ENCODE results near the gene LRRC47.
"Not testable (repeated sequence)": the region's sequence is repeated elsewhere in the genome, so short reads cannot be mapped to it uniquely, and the experiment has no call there.

The LRRC47 gene

DNA sequence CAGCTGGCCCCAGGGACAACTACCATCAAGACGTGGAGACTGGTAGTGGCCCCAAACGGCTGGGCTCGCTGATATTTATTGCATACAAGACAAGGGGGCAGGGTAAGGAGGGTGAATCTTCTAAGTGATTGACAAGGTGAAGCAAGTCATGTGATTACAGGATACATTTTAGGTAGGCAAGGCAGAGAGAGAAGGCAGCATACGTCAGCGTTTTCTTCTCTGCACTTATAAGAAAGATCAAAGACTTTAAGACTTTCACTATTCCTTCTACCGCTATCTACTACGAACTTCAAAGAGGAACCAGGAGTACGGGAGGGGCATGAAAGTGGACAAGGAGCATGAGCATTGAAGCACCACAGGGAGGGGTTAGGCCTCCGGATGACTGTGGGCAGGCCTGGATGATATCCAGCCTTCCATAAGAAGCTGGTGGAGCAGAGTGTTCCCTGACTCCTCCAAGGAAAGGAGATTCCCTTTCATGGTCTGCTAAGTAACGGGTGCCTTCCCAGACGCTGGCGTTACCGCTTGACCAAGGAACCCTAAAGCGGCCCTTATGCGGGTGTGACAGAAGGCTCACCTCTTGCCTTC lies 47.9 kb downstream of the LRRC47 start:
- not testable (repeated sequence) for FAIRE-seq

DNA sequence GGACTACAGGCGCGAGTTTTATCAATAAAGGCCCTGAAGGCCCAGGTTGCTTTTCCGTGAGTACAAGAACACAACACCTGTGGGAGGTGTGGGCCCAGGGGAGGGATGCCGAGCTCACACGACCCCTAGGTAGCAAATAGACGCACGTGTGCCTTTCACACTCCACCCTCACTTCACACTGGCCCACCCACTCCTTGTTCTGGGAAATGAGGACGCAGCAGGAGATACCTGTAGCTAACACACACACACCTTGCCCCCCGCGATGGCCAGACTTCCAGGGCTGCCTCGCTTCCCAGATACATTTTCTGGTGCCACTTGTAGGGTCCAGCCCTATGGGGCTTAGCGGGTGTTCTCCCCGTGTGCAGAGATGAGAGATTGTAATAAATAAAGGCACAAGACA lies 48.4 kb downstream of the LRRC47 start:
- FAIRE-seq (no peak), DNase-seq (ENCODE audit: low spot score) (no peak)

More for the DNA sequence above, 47.9 kb downstream of the LRRC47 start:
- not testable (repeated sequence) for DNase-seq (ENCODE audit: low spot score)

DNA sequence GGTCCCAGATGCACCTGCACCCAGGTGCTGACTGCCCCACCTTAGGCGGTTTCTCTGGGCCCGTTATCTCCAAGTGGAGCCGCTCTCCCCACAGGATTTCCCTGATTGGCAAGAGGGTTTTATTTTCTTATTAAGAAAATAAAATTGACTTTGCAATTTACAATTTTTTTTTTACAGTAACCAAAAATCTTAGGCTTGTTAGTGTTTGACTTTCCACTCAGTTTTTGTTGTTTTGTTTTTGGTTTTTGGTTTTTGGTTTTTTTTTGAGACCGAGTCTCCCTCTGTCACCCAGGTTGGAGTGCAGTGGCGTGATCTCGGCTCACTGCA lies 48.8 kb downstream of the LRRC47 start:
- no peak for DNase-seq (ENCODE audit: low spot score)
- no peak for FAIRE-seq

DNA sequence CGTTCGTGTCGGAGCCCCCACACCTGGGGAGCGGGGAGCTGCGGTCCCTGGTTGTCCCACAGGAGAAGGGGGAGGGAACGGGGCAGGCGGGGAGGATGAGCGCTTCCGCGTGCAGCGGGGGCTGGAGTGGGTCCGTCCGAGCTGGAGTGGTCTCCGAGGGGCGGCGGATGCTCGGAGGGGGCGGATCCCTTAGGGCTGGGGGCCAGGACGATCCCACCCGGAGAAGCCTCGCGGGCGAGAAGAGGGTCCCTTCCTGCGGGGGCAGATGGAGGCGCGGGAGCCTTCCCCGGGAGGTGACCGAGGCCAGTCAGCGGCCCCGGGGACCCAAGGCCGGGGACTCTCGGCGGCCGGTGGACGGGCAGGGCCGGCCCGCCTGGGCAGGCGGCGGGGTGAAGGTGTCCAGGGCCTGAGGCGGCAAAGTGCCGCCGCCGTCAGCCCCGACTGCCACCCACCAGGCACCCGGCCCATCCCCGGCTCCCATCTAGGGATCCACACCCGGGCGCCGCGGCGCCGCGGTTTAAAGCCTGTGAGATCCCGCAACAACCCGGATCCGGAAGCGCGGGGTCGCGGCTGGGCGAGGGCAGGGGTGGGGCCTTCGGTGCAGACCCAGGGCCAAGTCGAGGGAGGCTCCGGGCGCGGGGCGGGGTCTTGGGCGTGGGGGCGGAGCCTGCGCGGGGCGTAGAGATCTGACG lies 49.3 kb downstream of the LRRC47 start:
- DNase-seq (ENCODE audit: low spot score): peak; percentile 73
- no peak for FAIRE-seq

DNA sequence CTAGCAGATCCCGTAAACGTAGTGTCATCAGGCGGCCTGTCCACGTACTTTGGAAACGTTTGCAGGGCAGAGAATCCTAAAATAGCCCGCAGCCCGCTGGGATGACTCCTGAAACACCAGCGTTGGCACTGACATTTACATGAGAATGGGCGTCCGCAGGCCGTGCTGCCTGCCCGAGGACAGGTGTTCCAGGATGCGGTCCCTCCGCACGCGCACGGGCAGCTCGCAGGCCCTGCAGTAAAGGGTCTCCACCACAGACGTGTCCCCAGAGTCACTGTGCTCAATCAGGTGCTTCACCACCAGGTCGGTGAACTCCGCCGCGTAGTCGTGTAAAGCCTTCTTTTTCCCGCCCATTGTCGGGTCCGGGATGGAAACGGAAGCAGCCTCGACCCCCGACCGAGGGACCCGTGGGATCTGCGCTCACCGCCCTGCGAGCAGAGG lies 49.9 kb downstream of the LRRC47 start:
- no peak for DNase-seq (ENCODE audit: low spot score)
- no peak for FAIRE-seq

DNA sequence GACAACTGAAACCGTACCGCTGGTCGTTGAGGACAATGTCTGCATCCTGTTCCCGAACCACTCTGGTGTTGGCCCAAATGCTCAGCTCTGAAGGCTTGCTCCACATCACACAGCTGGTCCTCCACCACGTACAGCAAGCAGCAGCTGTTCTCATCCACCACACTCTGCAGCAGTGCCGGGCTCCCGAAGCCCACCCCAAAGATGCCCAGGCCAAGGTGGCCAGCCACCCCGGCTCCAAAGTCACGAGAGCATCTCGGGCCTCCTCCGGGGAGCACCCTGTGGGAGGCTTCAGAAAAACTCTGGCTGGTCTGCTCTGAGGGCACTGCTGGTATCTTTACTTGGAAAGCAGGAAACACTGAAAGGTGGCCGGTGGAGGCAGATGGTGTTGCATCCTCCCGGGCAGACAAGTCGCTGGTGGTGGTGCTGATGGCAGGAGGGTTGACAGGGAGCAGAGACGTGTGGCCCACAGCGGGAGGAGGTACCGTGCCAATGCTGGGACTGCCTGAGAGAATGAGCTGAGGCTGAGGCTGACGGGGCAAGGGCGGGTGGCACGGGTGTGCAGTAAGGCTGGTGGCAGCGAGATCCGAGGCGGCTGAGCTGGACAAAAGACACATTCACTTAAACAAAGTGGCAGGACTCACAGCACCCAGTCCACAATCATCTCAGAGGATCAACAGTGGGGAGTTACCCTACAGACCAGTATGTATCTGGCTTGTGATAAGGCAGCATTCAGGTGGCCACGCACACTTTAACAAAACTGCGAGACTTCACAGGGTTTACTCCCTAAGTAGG lies 50.5 kb downstream of the LRRC47 start:
- no peak for FAIRE-seq

DNA sequence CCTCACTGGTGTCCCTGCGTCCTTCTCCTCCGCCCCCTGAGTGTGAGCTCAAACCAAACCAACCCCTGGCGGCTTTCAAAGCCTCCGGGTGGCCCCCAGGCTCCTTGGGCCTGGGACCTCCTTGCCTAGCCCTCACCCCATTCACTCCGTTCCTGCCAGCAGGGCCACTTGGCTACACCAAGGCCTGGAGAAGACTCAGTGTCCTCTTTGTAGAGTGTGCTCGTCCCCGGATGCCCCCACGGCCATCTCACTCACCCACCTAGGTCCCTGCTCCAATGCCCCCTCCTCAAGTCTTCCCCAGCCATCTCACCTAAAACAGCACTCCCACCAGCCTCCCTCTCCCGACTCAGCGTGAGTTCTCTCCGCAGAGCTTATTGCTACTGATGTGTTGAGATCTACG lies 51.2 kb downstream of the LRRC47 start:
- FAIRE-seq: no peak

More for the DNA sequence above, 50.5 kb downstream of the LRRC47 start:
- no peak for DNase-seq (ENCODE audit: low spot score)

DNA sequence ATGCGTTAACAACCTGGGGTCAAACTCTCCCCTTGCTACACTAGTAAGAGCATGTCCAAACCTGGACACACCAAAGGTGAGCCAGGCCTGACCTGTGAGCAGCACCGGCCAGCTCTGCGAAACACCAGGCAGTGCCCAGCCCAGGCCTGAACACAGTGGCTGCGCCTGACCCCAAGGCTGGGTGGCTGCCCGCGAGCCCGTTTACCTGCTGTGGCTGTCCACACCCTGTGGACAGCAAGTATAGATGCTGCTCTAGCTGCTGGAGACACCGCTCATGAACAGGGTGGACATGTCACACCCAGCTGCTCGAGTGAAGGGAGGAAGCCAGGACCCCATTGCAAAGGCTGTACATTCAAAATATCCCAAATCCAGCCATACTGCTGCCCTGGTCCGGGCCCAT lies 51.7 kb downstream of the LRRC47 start:
- FAIRE-seq (no peak), DNase-seq (ENCODE audit: low spot score) (no peak)

More for the DNA sequence above, 51.2 kb downstream of the LRRC47 start:
- DNase-seq (ENCODE audit: low spot score): no peak

DNA sequence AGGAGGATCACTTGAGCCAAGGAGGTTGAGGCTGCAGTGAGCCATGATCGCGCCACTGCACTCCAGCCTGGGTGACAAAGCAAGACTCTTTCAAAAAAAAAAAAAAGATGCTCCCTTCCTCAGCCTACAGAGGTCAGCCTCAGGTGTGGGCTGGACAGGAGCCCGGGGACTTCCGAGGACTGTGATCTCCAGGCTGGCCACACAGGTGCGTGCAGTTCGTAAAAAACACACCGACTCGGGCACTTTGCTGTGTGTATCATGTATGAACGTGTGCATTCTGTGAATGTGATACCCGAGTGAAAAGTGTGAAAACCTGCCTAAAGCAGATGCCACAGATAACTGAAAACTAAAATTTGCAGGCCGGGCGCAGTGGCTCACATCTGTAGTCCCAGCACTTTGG lies 52.5 kb downstream of the LRRC47 start:
- no peak for DNase-seq (ENCODE audit: low spot score)
- FAIRE-seq: no peak

DNA sequence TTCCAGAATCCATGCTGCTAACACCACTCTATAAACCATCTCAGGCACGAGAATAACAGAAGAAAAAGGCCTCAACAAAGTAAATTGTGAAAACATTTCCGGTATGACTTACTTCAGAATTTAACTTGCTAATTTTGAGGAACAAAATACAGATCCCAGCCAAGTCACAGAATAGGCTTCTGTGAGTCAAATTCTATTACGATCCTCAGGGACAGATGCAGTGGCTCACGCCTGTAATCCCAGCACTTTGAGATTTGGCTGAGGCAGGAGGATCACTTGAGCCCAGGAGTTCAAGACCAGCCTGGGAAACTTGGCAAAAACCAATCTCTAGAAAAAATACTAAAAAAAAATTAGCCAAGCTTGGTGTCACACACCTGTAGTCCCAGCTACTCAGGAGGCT lies 52.9 kb downstream of the LRRC47 start:
- no peak for DNase-seq (ENCODE audit: low spot score)
- no peak for FAIRE-seq

DNA sequence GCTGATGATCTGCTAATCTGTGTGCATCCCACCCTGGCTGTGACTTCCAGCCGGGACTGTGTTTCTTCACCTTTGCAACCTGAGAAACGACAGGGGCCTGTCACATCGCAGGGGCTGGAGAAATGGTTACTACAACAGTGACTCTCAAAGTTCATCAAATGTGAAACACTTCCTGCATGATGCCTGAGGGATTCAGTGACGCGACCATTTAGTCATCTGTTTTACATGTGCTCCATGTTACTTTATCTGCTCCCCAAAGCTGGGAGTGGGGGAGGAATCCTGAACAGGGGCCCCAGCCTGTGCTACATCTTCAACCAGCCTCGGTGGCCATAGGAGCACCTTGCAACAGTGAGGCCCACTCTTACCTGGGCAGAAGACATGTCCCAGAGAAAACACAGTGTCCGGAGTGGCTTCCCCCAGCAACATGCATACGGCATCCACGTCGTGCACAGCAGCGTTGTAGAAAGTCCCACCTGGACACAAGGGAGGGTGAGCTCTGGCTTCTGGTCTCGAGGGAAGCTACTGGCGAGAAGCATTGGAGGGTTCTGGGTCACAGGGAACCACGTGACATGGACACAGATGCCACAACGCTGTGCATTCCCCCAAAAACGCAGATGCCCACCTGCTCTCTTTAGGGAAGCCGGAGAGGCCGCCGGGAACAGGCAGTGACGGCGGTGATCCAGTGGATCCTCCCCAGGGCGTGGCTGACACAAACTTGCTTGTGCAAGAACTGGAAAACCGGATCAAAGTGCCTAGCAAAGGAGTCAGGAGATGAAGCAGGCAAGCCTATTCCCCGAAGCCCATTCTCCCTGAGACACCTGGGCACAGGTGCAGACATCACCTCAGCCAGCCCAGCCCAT lies 53.6 kb downstream of the LRRC47 start:
- FAIRE-seq (no peak), DNase-seq (ENCODE audit: low spot score) (no peak)

DNA sequence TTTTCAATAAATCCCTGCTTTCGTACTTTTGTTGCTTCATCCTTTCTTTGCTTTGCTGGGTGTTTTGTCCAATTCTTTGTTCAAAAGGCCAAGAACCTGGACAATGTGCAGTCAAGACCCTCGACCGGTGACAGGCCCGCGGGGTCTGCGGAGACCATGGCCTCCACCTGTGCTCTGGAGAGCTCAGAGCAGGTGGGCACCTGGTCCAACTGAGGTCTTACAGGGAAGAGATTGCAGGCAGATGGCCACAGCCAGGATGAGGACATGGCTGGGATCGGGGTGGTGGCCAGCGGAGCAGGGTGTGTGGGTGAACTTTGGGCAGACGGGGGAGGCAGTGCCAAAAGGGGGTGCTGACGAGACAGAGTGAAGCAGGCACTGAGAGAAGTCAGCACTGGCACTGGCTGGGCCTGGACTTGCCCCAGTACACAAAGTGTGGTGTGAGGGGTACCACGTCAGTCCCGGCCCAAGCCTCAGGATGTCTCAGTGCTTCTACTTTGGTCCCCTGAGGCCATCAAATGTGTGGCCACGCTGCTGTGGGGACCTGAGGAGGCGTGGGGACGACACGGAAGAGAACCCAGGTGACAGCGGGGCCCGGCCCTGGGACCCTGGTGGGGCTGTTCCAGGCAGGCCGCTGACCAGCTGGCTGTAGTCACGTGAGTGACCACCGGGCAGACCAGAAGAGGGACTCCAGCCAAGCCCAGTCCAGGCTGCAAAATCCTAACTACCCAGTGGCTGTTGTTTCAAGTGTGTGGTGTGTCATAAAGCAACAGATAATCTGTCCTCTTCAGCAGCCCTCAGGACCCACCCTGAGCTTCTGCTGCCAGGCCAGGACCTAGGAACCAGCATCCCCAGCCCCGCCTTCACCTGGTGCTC lies 54.5 kb downstream of the LRRC47 start:
- no peak for DNase-seq (ENCODE audit: low spot score)
- no peak for FAIRE-seq

DNA sequence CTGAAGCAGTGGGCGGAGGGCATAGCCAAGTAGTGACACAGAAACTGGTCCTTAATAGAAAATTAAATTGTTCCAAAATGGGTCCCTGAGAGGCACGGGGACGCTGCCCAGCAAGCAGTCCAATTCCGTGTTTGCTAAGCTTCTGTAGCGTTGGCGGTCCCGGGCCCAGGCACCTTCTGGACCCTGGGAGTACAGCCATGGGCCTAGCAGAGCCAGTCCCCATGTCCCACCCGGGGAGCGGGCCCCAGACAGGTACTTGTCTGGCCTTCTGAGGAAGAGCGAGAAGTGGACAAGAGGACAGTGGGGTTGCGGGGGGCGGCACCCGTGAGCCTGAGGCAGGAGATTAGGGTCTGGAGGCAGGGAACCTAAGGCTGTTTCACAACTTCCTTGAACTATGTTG lies 55.5 kb downstream of the LRRC47 start:
- DNase-seq (ENCODE audit: low spot score): no peak
- no peak for FAIRE-seq

DNA sequence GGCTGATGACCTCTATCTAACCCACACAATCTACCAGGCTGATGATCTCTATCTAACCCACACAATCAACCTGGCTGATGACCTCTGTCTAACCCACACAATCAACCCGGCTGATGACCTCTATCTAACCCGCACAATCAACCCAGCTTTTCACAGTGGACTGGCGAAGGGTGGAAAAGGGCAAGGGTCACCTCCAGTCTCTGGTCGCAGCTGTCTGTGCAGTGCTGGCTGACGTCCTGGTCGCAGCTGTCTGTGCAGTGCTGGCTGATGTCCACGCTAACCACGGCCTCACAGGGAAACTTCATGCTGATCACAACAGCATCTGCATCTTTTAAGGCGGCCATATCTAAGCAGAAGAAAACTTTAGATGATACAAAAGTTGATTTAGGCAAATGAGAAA lies 56.3 kb downstream of the LRRC47 start:
- FAIRE-seq (no peak), DNase-seq (ENCODE audit: low spot score) (no peak)

DNA sequence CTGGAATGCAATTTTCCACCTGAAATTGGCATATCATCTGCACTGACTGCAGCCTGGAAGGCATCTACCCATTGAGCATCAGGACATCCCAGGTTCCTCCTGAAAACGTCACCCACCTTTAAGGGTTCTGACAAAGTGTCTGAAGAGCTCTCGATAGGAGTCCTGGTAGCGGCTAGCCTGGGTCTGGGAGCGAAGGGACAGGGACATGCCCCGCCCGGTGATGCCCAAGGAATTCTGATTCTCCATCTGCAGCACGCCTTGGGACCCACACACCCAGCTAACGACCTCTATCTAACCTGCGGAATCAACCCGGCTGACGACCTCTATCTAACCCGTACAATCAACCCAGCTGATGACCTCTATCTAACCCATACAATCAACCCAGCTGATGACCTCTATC lies 57.4 kb downstream of the LRRC47 start:
- FAIRE-seq (no peak), DNase-seq (ENCODE audit: low spot score) (no peak)

DNA sequence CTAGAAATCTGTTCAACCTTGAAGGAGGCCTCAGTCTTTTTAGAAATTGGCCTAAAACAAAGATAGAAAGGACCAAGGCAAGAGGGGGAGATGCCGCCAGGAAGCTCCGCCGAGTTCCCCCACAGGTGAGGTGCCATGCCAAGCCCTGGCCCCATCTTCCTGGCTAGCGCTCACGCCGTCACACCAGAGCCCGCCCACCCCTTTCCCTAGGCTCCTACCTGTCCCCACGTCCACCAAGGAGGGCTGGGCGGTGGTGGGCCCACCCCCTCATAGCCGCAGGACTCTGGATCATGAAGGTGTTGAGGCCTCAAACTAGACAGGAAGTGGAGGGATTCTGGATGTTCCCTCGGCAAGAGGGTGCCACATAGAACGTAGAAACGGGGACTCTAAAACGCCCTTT lies 59.6 kb downstream of the LRRC47 start:
- no peak for FAIRE-seq
- DNase-seq (ENCODE audit: low spot score): no peak

DNA sequence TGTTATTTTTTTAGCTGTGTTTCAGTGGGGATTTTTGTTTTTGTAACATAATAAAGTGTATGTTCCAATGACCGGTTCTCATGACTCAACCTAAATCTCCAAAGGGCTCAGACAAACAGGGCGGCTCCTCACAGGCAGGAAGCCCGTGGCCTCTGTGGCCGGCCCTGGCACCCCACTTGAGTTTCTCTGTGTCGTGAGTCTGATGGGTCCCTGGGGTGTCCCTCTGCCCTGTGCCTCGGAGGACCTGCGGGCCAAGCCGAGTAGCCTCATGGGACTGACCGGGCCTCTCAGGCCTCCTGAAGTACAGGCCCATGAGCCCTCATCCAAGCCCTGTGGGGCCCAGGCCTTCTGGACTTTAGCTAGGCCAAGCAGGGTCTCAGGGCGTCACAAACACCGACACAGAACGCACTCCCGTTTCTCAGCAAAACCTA lies 60.2 kb downstream of the LRRC47 start:
- DNase-seq (ENCODE audit: low spot score) (no peak), FAIRE-seq (no peak)

DNA sequence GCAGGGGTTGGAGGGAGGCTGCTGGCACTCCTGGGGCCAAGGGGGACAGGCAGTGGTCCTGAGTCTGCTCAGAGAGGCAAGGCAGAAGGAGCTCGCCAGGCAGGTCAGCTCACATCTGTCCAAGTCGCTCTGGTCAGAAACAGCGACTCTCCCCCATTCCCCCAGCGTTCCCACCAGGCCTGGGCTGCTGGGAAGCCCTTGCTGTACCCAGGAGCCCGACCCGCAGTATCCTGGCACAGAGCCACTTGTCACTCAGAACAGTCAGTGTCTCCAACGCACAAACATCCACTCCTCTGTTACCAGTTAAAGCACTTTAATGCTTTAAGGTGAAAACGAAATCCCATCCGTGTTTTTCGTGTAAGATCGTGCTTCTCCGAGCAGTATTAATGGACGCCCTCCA lies 60.6 kb downstream of the LRRC47 start:
- no peak for DNase-seq (ENCODE audit: low spot score)
- no peak for FAIRE-seq

DNA sequence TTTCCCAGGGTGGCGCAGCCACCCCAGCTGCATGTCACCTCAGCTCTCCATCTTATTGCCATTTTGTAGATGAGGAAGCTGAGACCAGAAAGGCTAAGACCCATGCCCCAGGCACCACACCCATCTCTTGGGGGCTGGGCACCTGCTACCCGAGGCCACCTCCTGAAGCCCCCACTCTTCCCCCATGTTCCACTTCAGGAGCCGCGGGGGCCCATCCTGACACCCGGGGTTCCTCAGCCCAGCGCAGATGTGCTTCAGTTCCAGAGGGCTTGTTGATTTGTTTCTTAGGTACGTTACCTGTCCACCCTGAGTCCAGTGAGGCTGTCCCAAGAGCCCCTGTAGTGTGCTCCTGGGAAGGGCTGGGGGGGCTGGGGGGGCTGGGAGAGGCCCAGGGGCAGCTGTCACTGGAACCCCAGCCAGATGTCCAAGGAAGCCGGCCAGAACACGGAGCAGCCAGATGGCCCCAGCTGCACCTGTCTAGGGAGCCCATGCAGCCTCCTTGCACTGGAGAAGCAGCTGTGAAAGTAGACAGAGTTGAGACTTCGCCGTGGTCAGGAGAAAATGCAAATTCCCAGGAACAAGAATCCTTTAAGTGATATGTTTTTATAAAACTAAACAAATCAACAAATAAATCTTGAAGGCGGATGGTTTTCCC lies 61.1 kb downstream of the LRRC47 start:
- no peak for FAIRE-seq
- DNase-seq (ENCODE audit: low spot score): no peak

DNA sequence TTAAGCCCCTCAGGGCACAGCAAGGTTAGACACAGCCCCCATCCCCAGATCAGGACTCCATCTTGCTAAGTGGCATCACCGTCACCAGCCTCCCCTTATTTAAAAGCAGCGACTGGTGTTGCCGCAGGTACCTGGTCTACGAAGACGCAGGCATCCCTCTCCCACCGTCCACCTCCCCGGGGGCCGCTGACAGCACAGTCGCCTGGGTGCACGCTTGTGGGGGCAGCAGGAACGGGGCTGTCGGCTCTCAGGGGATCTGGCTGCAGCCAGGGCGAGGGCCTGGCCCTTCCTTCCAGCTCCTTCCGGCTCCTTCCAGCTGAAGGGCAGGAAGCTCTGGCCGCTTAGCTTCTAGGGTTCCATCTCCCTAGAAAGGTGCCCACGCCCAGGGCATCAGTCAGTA lies 61.7 kb downstream of the LRRC47 start:
- FAIRE-seq: no peak
- no peak for DNase-seq (ENCODE audit: low spot score)
